Mesendoderm (in vitro differentiated cells): ENCODE measurements around the gene ODF4. TPM values are rescaled to one million over a fixed set of nuclear protein-coding genes. Genes with fewer than 3 reads are reported as not detected.
"Not testable (repeated sequence)": the region's sequence is repeated elsewhere in the genome, so short reads cannot be mapped to it uniquely, and the experiment has no call there.

ENCODE experiments used
- DNase-seq: peaks from one replicate; pipeline ENCODE4 v3.0.0; 2013
- H2AK5ac ChIP-seq: 2 replicates; pipeline ENCODE4 v1.6.1; 2013; ENCODE audit warnings: low read length, inconsistent platforms
- H2BK120ac ChIP-seq: 2 replicates; pipeline ENCODE4 v1.6.1; 2013; ENCODE audit warnings: low read depth, mild to moderate bottlenecking, low read length, moderate library complexity, mixed read lengths
- H2BK15ac ChIP-seq: replicated peaks from 2 replicates; pipeline ENCODE4 v1.6.1; 2013; ENCODE audit warnings: low read depth, mild to moderate bottlenecking, moderate library complexity
- H2BK5ac ChIP-seq: 2 replicates; pipeline ENCODE4 v1.6.1; 2013; ENCODE audit warnings: low read length, inconsistent platforms
- H3K18ac ChIP-seq: 2 replicates; pipeline ENCODE4 v1.6.1; 2013; ENCODE audit warnings: mild to moderate bottlenecking, low read length, mixed read lengths
- H3K23ac ChIP-seq: one replicate; pipeline ENCODE4 v1.6.1; 2013; ENCODE audit warnings: low read length
- H3K27ac ChIP-seq: 2 replicates; pipeline ENCODE4 v1.5.1; 2013; ENCODE audit warnings: low read depth, mild to moderate bottlenecking, inconsistent platforms, low read length, moderate library complexity
- H3K27me3 ChIP-seq: 2 replicates; pipeline ENCODE4 v1.6.1; 2013; ENCODE audit warnings: low read length, control low read depth, mild to moderate bottlenecking, inconsistent platforms; ENCODE audit not compliant: insufficient read depth, poor library complexity
- H3K36me3 ChIP-seq: 2 replicates; pipeline ENCODE4 v1.6.1; 2013; ENCODE audit warnings: low read length, inconsistent platforms; ENCODE audit not compliant: control insufficient read depth, insufficient read depth
- H3K4ac ChIP-seq: one replicate; pipeline ENCODE4 v1.6.1; 2013; ENCODE audit warnings: low read depth, mild to moderate bottlenecking, low read length, moderate library complexity
- H3K4me1 ChIP-seq: 2 replicates; pipeline ENCODE4 v1.6.1; 2013; ENCODE audit warnings: low read depth, low read length, inconsistent platforms; ENCODE audit not compliant: control insufficient read depth
- H3K4me2 ChIP-seq: 2 replicates; pipeline ENCODE4 v1.6.1; 2013; ENCODE audit warnings: low read length
- H3K4me3 ChIP-seq: 2 replicates; pipeline ENCODE4 v1.5.1; 2013; ENCODE audit warnings: mild to moderate bottlenecking, low read length
- H3K56ac ChIP-seq: one replicate; pipeline ENCODE4 v1.6.1; 2013; ENCODE audit warnings: low read length
- H3K79me1 ChIP-seq: 2 replicates; pipeline ENCODE4 v1.6.1; 2013; ENCODE audit warnings: low read length, inconsistent platforms
- H3K79me2 ChIP-seq: 2 replicates; pipeline ENCODE4 v1.6.1; 2013; ENCODE audit warnings: mild to moderate bottlenecking, low read length; ENCODE audit not compliant: control insufficient read depth, insufficient read depth
- H3K9ac ChIP-seq: 2 replicates; pipeline ENCODE4 v1.6.1; 2013; ENCODE audit warnings: low read length, inconsistent platforms
- H4K5ac ChIP-seq: one replicate; pipeline ENCODE4 v1.6.1; 2013; ENCODE audit warnings: low read length
- H4K8ac ChIP-seq: one replicate; pipeline ENCODE4 v1.6.1; 2013; ENCODE audit warnings: low read depth, mild to moderate bottlenecking, control low read depth, low read length, moderate library complexity
- WGBS: extraction: QIAGEN DNeasy Blood & Tissue Kit; methylation state at CpG from one replicate; pipeline ENCODE4 v1.1.7; 2013; ENCODE audit warnings: low lambda C conversion rate, missing lambda C conversion rate; ENCODE audit not compliant: insufficient coverage; ENCODE audit errors: extremely low coverage; 5-methylcytosine and 5-hydroxymethylcytosine counted together
- small RNA-seq: library from polyadenylated mRNA; stranded (forward); fragments of <200 nt; extraction: miRNeasy Mini kit (QIAGEN cat#:217004); gene quantifications from one replicate; pipeline ENCODE3, GENCODE V24; 2013; ENCODE audit not compliant: insufficient read depth

Gene ODF4

GRCh38 chr17:8392674-8393469 is 53.2 kb downstream of the ODF4 start:
- Histone ChIP-seq H3K4me2 (no peak overlapping the region), H3K4me3 (no peak overlapping the region)
- no CpG with 5 or more reads among the region's 46 CpGs for WGBS

DNA sequence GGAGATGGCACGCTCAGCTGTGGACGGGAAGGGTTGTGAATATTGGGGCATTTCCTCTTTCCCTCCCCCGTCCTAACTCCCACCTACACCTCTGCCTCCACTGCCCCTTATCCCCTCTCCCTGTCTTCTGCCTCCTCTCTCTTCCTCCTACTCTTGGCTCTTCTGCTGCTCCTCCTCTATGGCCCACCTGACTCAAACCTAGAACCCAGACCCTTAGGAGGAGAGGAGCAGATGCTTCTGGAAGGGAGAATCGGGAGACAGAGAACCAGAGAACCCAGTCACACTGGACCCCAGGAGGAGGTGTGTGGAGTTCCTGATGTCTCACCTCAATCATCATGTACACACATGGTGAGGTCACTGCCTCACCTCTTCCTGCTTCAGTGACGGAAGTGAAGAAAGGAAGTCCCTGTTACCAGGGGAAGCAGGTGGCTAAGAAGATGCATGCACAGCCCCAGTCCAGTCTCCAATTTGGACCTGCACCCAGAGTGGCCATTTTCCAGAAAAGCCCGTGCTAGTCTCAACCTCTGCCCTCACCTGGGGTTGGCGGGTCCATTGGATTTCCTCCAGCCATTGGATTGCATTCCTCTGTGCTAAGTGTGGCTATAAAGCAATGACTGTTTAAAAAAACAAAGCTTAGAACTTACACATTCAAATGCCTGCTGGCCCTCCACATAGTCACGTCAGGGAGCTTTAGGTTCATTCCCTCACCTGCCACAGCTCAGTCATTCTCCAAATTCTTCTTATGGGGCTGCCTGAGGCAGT is 54.0 kb downstream of the ODF4 start:
- no peak overlapping the region for H4K5ac ChIP-seq
- no peak overlapping the region for H2BK5ac ChIP-seq
- no peak overlapping the region for H3K9ac ChIP-seq
- H3K4ac ChIP-seq: no peak overlapping the region
- H3K18ac ChIP-seq: no peak overlapping the region
- H3K4me1 ChIP-seq: peaks cover 4% of the 10 kb centered on the region
- no peak overlapping the region for H3K4me3 ChIP-seq
- H3K56ac ChIP-seq: no peak overlapping the region
- H4K8ac ChIP-seq: no peak overlapping the region
- no peak overlapping the region for H3K27ac ChIP-seq
- no peak overlapping the region for H2AK5ac ChIP-seq
- DNase-seq: peak; percentile 72
- WGBS: no CpG with 5 or more reads among the region's 8 CpGs
- no peak overlapping the region for H3K23ac ChIP-seq
- no peak overlapping the region for H2BK15ac ChIP-seq
- no peaks in the 10 kb centered on the region for H3K79me1 ChIP-seq
- no peaks in the 10 kb centered on the region for H3K36me3 ChIP-seq
- H3K4me2 ChIP-seq: no peak overlapping the region
- no peaks in the 10 kb centered on the region for H3K79me2 ChIP-seq
- H2BK120ac ChIP-seq: no peak overlapping the region
- no peaks in the 10 kb centered on the region for H3K27me3 ChIP-seq

More at GRCh38 chr17:8392674-8393469, 53.2 kb downstream of the ODF4 start:
- no peak overlapping the region for H2BK120ac ChIP-seq
- H3K27me3 ChIP-seq: no peaks in the 10 kb centered on the region
- no peak overlapping the region for H3K9ac ChIP-seq
- H3K36me3 ChIP-seq: no peaks in the 10 kb centered on the region
- H2AK5ac ChIP-seq: no peak overlapping the region
- no peak overlapping the region for H2BK5ac ChIP-seq
- no peak overlapping the region for H3K56ac ChIP-seq
- no peaks in the 10 kb centered on the region for H3K79me1 ChIP-seq
- no peak for DNase-seq
- no peak overlapping the region for H4K5ac ChIP-seq
- no peaks in the 10 kb centered on the region for H3K79me2 ChIP-seq
- H3K27ac ChIP-seq: no peak overlapping the region
- H3K18ac ChIP-seq: no peak overlapping the region
- H2BK15ac ChIP-seq: no peak overlapping the region
- H3K4ac ChIP-seq: no peak overlapping the region
- no peak overlapping the region for H4K8ac ChIP-seq
- no peak overlapping the region for H3K23ac ChIP-seq
- peaks cover 4% of the 10 kb centered on the region for H3K4me1 ChIP-seq

GRCh38 chr17:8394497-8394896 is 54.9 kb downstream of the ODF4 start:
- H3K27ac ChIP-seq, H3K9ac ChIP-seq, H3K56ac ChIP-seq, DNase-seq, H4K8ac ChIP-seq, H3K4me3 ChIP-seq, H4K5ac ChIP-seq, H3K79me1 ChIP-seq, H3K4me1 ChIP-seq, H3K27me3 ChIP-seq, H2BK120ac ChIP-seq, H3K18ac ChIP-seq, H3K4ac ChIP-seq, H2BK5ac ChIP-seq, H3K79me2 ChIP-seq, H2BK15ac ChIP-seq, H2AK5ac ChIP-seq, H3K23ac ChIP-seq, H3K36me3 ChIP-seq, H3K4me2 ChIP-seq: not testable (repeated sequence)
- no CpG with 5 or more reads among the region's 9 CpGs for WGBS

Small RNA genes lying within 50 kb of the gene (small RNA-seq; reads per million reads assigned to genes)
- gene RF00265: not detected
